ENCODE measurements around the gene RTN4RL2.
"Not testable (repeated sequence)": the region's sequence is repeated elsewhere in the genome, so short reads cannot be mapped to it uniquely, and the experiment has no call there.

Gene RTN4RL2

DNA sequence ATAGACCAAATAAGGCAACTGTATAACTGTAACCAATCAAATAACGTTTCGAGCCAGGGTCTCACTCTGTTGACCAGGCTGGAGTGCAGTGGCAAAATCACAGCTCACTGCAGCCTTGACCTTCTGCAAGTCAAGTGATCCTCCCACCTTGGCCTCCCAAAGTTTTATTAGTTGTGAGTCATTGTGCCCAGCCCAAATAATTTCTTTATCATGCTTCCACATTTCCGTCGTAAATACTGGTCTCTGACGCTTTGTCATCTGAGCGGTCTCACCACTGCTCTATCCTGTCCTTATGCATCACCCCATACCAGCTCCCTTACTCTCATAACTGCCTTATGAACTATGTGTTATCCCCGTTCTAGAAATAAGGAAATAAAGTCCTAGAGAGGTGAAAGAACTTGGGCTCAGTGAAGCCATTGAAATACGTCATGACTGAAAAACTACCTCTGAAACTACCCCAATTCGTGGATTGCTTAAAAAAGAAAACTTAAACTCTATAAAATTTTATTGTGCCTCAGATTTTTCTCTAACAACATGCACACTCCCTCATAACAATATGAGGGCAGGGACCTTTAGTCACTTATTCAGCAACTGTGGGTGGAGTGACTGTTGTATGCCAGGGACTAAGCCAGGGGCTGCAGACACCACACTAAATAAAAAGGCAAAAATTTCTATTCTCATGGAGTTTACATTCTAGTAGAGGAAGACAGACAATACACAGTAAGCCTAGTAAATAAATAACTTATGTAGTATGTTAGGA lies 15.8 kb upstream of the RTN4RL2 start:
- TF ChIP-seq, protein P1, sequence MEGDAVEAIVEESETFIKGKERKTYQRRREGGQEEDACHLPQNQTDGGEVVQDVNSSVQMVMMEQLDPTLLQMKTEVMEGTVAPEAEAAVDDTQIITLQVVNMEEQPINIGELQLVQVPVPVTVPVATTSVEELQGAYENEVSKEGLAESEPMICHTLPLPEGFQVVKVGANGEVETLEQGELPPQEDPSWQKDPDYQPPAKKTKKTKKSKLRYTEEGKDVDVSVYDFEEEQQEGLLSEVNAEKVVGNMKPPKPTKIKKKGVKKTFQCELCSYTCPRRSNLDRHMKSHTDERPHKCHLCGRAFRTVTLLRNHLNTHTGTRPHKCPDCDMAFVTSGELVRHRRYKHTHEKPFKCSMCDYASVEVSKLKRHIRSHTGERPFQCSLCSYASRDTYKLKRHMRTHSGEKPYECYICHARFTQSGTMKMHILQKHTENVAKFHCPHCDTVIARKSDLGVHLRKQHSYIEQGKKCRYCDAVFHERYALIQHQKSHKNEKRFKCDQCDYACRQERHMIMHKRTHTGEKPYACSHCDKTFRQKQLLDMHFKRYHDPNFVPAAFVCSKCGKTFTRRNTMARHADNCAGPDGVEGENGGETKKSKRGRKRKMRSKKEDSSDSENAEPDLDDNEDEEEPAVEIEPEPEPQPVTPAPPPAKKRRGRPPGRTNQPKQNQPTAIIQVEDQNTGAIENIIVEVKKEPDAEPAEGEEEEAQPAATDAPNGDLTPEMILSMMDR (IDR thresholded peaks at IDR 0.05; ENCODE audit: low read depth, low read length): no peak
- DNase-seq (ENCODE audit: extremely low read depth, low read depth): no peak

- DNase-seq (ENCODE audit: extremely low read depth, low read depth): not testable (repeated sequence)
These were observed 15.3 kb upstream of the RTN4RL2 start for GRCh38 chr11:57445122-57445394.

DNA sequence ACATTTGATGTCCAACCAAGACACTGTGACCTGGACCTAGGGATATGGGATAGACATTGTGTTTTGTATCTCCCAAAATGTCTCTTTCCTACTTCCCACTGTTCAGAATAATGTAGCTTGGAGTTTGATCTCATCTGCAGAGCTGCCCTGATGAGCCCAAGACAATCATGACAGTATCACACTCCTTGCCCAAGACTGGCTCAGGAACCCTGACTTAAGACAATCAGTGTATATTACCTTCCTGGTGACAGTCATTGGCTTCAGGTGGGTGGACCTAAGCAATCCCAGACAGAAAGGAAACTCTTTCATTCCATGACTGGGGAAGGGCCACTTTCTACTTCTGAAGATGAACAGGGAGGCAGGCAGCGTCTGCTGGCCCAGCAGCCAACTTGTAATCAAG lies 14.3 kb upstream of the RTN4RL2 start:
- TF ChIP-seq, protein P1 (IDR thresholded peaks at IDR 0.05; ENCODE audit: low read depth, low read length): no peak
- DNase-seq (ENCODE audit: extremely low read depth, low read depth): no peak

DNA sequence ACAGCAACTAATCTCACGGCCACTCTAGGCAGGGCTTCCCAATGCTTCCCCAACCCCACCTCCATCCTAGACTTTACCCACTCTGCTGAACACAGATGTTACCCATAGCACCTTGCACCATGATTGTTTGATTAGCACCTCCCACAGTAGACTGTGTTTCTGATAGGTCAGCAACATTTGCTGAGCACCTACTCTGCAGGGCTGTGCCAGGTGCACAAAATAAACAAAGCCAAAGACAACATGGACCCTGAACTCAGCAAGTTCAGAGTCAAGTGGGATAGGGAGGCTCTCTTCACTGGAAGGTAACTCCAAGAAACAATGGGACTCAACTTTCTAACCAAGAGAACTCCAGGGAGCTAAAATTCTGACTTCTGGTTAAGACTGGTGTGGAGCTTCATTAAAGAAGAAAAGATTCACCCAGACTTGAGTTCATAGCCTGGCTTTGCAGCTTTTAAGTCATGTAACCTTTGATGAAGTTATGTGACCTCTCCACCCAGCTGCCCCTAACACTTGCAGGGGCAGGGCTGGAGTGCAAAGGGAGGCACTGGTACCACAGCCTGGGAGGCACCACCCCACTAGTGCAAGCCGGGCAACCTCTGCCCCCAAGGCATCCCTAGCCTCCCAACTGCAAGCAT lies 6.7 kb upstream of the RTN4RL2 start:
- DNase-seq (ENCODE audit: extremely low read depth, low read depth): no peak
- TF ChIP-seq, protein P1 (IDR thresholded peaks at IDR 0.05; ENCODE audit: low read depth, low read length): no peak

- peak; percentile 60 for DNase-seq (ENCODE audit: extremely low read depth, low read depth)
- TF ChIP-seq, protein P1 (IDR thresholded peaks at IDR 0.05; ENCODE audit: low read depth, low read length): peak; percentile 100
These were observed 3.2 kb upstream of the RTN4RL2 start for GRCh38 chr11:57456960-57457642.

DNA sequence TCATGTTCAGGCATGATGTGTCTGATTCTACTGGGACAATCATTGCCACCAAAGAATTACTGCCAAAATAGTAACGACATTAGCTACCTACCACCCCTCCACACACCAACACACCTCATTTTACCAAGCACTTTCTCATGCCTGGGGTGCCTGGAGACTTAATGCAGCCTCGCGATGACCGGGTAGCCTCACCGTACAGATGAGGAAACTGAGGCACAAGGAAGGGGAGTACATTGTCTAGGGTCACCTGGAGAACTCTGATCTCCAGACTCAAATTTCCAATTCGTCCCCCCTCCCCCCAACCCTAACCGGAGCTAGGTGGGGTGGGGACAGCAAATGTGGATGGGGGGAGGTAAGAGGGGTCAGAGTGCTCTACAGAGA lies 2.7 kb upstream of the RTN4RL2 start:
- DNase-seq (ENCODE audit: extremely low read depth, low read depth): no peak
- TF ChIP-seq, protein P1 (IDR thresholded peaks at IDR 0.05; ENCODE audit: low read depth, low read length): no peak

- no peak for DNase-seq (ENCODE audit: extremely low read depth, low read depth)
- TF ChIP-seq, protein P1 (IDR thresholded peaks at IDR 0.05; ENCODE audit: low read depth, low read length): no peak
These were observed 2.3 kb upstream of the RTN4RL2 start for GRCh38 chr11:57458060-57458409.
